Astrocyte (in vitro differentiated cells and primary cell): Measurements from ENCODE around the gene DHRS9.

Experiments used
- EZH2 ChIP-seq: IDR thresholded peaks from 2 replicates; pipeline ENCODE4 v1.6.1; 2012; ENCODE audit warnings: mild to moderate bottlenecking, low read length, inconsistent platforms; ENCODE audit not compliant: insufficient read depth
- TF ChIP-seq, protein P1 (sequence below): IDR thresholded peaks from 2 replicates; pipeline ENCODE4 v1.5.1; 2011; ENCODE audit warnings: low read depth, mild to moderate bottlenecking, inconsistent platforms, low read length, moderate library complexity; ENCODE audit not compliant: insufficient read depth

DNA sequence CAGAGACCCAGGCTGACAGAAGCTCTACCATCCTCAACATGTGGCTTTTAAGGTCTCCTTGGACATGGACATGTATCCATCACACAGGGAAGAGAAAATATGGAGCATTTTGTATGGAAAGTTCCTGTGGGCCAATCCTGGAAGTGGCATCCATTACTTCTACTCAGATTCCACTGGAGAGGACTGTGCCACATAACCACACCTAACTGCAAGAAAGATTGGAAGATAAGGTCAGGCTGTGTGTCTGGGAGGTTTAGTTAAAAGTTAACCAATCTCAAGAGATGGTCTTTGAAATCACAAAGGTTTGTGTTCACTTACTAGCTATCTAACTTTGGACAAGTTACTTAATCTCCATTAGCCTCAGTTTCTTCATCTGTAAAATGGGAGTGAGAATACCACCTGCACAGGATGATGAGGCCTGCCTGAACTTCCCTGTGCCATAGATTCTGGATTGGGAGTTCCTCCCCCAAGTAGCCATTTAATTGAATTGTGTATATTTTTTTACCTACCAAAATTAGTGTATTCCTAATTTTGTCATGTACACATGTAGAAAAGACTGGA, 34.3 kb upstream of the DHRS9 start:
- TF ChIP-seq, protein P1, sequence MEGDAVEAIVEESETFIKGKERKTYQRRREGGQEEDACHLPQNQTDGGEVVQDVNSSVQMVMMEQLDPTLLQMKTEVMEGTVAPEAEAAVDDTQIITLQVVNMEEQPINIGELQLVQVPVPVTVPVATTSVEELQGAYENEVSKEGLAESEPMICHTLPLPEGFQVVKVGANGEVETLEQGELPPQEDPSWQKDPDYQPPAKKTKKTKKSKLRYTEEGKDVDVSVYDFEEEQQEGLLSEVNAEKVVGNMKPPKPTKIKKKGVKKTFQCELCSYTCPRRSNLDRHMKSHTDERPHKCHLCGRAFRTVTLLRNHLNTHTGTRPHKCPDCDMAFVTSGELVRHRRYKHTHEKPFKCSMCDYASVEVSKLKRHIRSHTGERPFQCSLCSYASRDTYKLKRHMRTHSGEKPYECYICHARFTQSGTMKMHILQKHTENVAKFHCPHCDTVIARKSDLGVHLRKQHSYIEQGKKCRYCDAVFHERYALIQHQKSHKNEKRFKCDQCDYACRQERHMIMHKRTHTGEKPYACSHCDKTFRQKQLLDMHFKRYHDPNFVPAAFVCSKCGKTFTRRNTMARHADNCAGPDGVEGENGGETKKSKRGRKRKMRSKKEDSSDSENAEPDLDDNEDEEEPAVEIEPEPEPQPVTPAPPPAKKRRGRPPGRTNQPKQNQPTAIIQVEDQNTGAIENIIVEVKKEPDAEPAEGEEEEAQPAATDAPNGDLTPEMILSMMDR, result no peak
- TF ChIP-seq EZH2, result no peak
